DND-41 (cell line): ENCODE data around the gene NR1H3.
"Not testable (repeated sequence)": the region's sequence is repeated elsewhere in the genome, so short reads cannot be mapped to it uniquely, and the experiment has no call there.

ENCODE experiments used
- ATAC-seq: fragments of 200-7000 bp; cut with Tn5 transposase; 3 replicates; pipeline ENCODE4 v1.9.1; 2021; ENCODE audit warnings: low read depth; ENCODE audit not compliant: insufficient read depth
- DNase-seq: peaks from one replicate; pipeline ENCODE4 v3.0.0-alpha.2; 2020
- H2AFZ ChIP-seq: 2 replicates; pipeline ENCODE4 v1.6.0; 2012; ENCODE audit warnings: low read depth, low read length
- H3K27ac ChIP-seq: 2 replicates; pipeline ENCODE4 v1.5.1; 2012; ENCODE audit warnings: low read length, inconsistent platforms
- H3K27me3 ChIP-seq: fragments of 200-600 bp; sonication (generic); 2 replicates; pipeline ENCODE4 v1.6.0; 2012; ENCODE audit warnings: low read length, mild to moderate bottlenecking, inconsistent platforms; ENCODE audit not compliant: insufficient read depth, poor library complexity
- H3K36me3 ChIP-seq: 2 replicates; pipeline ENCODE4 v1.5.1; 2012; ENCODE audit warnings: low read length, inconsistent platforms; ENCODE audit not compliant: insufficient read depth
- H3K4me1 ChIP-seq: 2 replicates; pipeline ENCODE4 v1.5.1; 2012; ENCODE audit warnings: mild to moderate bottlenecking, low read length; ENCODE audit not compliant: insufficient read depth
- H3K4me2 ChIP-seq: 2 replicates; pipeline ENCODE4 v1.6.0; 2012; ENCODE audit warnings: mild to moderate bottlenecking, moderate library complexity, low read length, inconsistent platforms; ENCODE audit not compliant: insufficient read depth
- H3K4me3 ChIP-seq, 2 experiments: fragments of 200-600 bp in 1 of 2; shearing (Covaris generic) in 1 of 2; 2 replicates each; pipeline ENCODE4 v1.5.1; 2012 to 2016; ENCODE audit warnings: inconsistent platforms in 2 of 2, low read length in 2 of 2, mild to moderate bottlenecking in 2 of 2, low read depth in 1 of 2, moderate library complexity in 1 of 2
- H3K79me2 ChIP-seq: 2 replicates; pipeline ENCODE4 v1.6.0; 2012; ENCODE audit warnings: low read length, inconsistent platforms; ENCODE audit not compliant: insufficient read depth
- H3K9ac ChIP-seq: 2 replicates; pipeline ENCODE4 v1.6.0; 2012; ENCODE audit warnings: low read depth, mild to moderate bottlenecking, inconsistent platforms, low read length, moderate library complexity
- H3K9me3 ChIP-seq: 2 replicates; pipeline ENCODE4 v1.5.1; 2012; ENCODE audit warnings: low read length, moderate library complexity, mild to moderate bottlenecking, inconsistent platforms; ENCODE audit not compliant: insufficient read depth, severe bottlenecking
- H4K20me1 ChIP-seq: 2 replicates; pipeline ENCODE4 v1.6.0; 2012; ENCODE audit warnings: low read length; ENCODE audit not compliant: insufficient read depth
- EZH2 ChIP-seq: IDR thresholded peaks from 3 replicates; pipeline ENCODE4 v1.6.1; 2012; ENCODE audit warnings: borderline replicate concordance, low read depth, mild to moderate bottlenecking, moderate library complexity, low read length, inconsistent platforms; ENCODE audit not compliant: severe bottlenecking
- TF ChIP-seq, protein P1 (sequence below): IDR thresholded peaks from 2 replicates; pipeline ENCODE4 v1.5.1; 2012; ENCODE audit warnings: borderline replicate concordance, low read length, moderate library complexity, mild to moderate bottlenecking; ENCODE audit not compliant: poor library complexity, severe bottlenecking; ENCODE audit errors: extremely low read depth

Gene NR1H3

DNA sequence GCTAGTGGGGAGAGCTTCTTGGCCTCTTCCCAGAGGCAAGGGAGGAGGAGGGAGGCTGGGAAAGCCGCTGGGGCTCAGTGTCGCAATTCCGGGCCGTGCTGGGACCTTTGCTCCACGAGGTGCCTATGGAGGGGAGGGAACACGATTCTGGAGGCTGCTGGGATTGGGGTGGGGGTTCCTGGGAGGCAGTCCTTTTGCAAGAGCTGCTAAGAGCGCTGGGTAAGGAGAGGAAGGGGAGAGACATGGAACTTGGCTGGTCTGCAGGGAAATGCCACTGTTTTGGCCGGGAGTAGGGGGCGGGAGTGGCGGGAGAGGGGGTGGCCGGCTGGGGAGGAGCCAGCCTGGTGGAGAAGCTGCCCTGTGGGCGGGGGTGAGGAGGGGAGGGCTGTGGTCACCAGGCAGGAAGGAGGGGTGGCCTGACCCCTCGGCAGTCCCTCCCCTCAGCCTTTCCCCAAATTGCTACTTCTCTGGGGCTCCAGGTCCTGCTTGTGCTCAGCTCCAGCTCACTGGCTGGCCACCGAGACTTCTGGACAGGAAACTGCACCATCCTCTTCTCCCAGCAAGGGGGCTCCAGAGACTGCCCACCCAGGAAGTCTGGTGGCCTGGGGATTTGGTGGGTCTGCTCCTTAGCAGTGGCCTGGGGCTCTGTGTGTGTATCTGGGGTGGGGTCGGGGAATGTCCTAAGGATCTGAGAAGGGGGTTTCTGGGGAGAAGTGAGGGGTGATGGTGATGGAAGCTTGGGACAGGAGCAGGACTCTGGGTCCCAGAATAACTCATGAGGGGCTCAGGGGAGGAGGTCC, at the start of gene NR1H3:
NR1H3 (plus strand) TSS at position 480 of the 800 bp plus-strand sequence. CDS start 1,221 bp downstream, outside the sequence.
- Histone ChIP-seq H3K4me2 (no peak within 1 kb of the TSS), H3K27me3 (no peaks in the 10 kb centered on the region), H3K79me2 (no peaks in the 10 kb centered on the region), H3K4me3 (no peak within 1 kb of the TSS), H3K4me1 (no peaks in the 10 kb centered on the region), H4K20me1 (no peaks in the 10 kb centered on the region), H3K27ac (no peak within 1 kb of the TSS), H2AFZ (no peak within 1 kb of the TSS), H3K9me3 (no peaks in the 10 kb centered on the region), H3K9ac (no peak within 1 kb of the TSS), H3K36me3 (no peaks in the 10 kb centered on the region)
- TF ChIP-seq EZH2, result no peak
- TF ChIP-seq, protein P1, sequence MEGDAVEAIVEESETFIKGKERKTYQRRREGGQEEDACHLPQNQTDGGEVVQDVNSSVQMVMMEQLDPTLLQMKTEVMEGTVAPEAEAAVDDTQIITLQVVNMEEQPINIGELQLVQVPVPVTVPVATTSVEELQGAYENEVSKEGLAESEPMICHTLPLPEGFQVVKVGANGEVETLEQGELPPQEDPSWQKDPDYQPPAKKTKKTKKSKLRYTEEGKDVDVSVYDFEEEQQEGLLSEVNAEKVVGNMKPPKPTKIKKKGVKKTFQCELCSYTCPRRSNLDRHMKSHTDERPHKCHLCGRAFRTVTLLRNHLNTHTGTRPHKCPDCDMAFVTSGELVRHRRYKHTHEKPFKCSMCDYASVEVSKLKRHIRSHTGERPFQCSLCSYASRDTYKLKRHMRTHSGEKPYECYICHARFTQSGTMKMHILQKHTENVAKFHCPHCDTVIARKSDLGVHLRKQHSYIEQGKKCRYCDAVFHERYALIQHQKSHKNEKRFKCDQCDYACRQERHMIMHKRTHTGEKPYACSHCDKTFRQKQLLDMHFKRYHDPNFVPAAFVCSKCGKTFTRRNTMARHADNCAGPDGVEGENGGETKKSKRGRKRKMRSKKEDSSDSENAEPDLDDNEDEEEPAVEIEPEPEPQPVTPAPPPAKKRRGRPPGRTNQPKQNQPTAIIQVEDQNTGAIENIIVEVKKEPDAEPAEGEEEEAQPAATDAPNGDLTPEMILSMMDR, result peak; percentile 43
- ATAC-seq (peak; percentile 36; the same call in 1 of the 3 replicates), DNase-seq (no peak)

DNA sequence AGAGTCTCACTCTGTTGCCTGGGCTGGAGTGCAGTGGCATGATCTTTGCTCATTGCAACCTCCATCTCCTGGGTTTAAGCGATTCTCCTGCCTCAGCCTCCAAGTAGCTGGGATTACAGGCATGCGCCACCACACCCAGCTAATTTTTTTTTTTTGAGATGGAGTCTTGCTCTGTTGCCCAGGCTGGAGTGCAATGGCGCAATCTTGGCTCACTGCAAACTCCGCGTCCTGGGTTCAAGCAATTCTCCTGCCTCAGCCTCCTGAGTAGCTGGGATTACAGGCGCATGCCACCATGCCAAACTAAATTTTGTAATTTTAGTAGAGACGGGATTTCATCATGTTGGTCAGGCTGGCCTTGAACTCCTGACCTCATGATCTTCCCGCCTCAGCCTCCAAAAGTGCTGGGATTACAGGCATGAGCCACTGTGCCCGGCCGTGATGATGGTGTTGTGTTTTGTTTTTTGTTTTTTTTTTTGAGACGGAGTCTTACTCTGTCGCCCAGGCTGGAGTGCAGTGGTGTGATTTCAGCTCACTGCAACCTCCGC, 49.7 kb upstream of the NR1H3 start:
- not testable (repeated sequence) for H3K79me2 ChIP-seq, H3K4me2 ChIP-seq, H3K4me1 ChIP-seq, H3K27ac ChIP-seq, H3K27me3 ChIP-seq, H2AFZ ChIP-seq, ATAC-seq, DNase-seq, H3K36me3 ChIP-seq, H3K9me3 ChIP-seq, H3K9ac ChIP-seq, H4K20me1 ChIP-seq, H3K4me3 ChIP-seq

DNA sequence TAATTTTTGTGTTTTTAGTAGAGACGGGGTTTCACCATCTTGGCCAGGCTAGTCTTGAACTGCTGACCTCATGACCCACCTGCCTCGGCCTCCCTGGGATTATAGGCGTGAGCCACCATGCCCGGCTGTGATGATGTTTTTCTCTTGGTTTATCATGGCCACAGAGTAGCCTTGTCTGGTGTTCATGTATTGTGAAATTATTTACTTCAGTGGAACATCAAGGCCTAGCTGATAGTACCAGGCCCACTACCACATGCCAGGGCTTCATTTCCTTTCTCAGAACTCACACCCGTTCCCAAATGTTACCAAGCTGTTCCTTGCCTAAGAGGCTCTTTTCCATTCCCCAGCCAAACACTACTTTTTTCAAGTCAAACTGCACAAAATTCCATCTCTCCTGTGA, 49.2 kb upstream of the NR1H3 start:
- no peak overlapping the region for H2AFZ ChIP-seq
- DNase-seq, result no peak
- no peak overlapping the region for H3K9ac ChIP-seq
- ATAC-seq, result no peak
- no peak overlapping the region for H3K4me3 ChIP-seq
- no peak overlapping the region for H3K27ac ChIP-seq
- no peak for TF ChIP-seq EZH2
- TF ChIP-seq, protein P1, result no peak
- H3K36me3 ChIP-seq, result no peaks in the 10 kb centered on the region
- H3K9me3 ChIP-seq, result no peaks in the 10 kb centered on the region
- H3K4me1 ChIP-seq, result peaks cover 4% of the 10 kb centered on the region
- H3K79me2 ChIP-seq, result peaks cover 2% of the 10 kb centered on the region; the same call in 1 of the 2 replicates
- no peaks in the 10 kb centered on the region for H3K27me3 ChIP-seq
- H3K4me2 ChIP-seq, result no peak overlapping the region
- H4K20me1 ChIP-seq, result no peaks in the 10 kb centered on the region

DNA sequence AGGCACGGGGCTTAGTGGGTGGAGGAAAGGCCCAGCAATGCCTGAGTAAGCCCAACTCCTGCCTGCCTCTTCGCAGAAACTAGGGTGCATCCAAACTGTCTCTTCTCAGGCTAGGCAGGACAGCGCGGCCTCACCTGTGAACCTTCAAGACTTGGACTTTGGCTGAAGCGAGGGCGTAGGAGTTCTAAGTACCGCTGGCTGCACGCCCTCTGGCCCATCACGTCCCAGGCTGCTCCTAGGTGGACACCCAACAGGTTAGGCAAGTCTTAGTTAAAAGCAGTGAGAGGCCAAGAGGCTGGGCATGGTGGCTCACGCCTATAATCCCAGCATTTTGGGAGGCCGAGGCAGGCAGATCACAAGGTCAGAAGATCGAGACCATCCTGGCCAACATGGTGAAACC, 44.9 kb upstream of the NR1H3 start:
- H3K9me3 ChIP-seq, result no peaks in the 10 kb centered on the region
- H3K4me2 ChIP-seq, result no peak overlapping the region
- no peaks in the 10 kb centered on the region for H3K27me3 ChIP-seq
- H3K9ac ChIP-seq, result no peak overlapping the region
- no peak overlapping the region for H2AFZ ChIP-seq
- no peak overlapping the region for H3K27ac ChIP-seq
- TF ChIP-seq EZH2, result no peak
- TF ChIP-seq, protein P1, result no peak
- H3K36me3 ChIP-seq, result peaks cover 10% of the 10 kb centered on the region
- H4K20me1 ChIP-seq, result peaks cover 2% of the 10 kb centered on the region; the same call in 1 of the 2 replicates
- no peak overlapping the region for H3K4me3 ChIP-seq
- H3K4me1 ChIP-seq, result peaks cover 37% of the 10 kb centered on the region
- H3K79me2 ChIP-seq, result peaks cover 27% of the 10 kb centered on the region
- ATAC-seq, result no peak
- DNase-seq, result no peak
